WTC11 (cell line): ENCODE results near the gene STK17A. TPM values are rescaled to one million over a fixed set of nuclear protein-coding genes. Genes with fewer than 3 reads are reported as not detected.

ENCODE experiments used
- ATAC-seq: fragments of 200-7000 bp; cut with Tn5 transposase; 2 replicates; pipeline ENCODE4 v1.10.0; 2021; ENCODE audit warnings: mild to moderate bottlenecking, moderate library complexity
- CTCF ChIA-PET: fragments of 300-600 bp; sonication (Branson Sonifier 250); formaldehyde crosslinking; loops from one replicate; lab custom pipeline; 2021; ENCODE audit warnings: antibody characterized with exemption; lab: Charles Lee
- POLR2A ChIA-PET: fragments of 350-600 bp; sonication (Branson Sonifier 250); formaldehyde crosslinking; loops from one replicate; lab custom pipeline; 2021; ENCODE audit warnings: antibody characterized with exemption; lab: Charles Lee
- DNase-seq: peaks from one replicate; pipeline ENCODE4 v3.0.0; 2021; ENCODE audit warnings: low spot score
- H3K27ac Mint-ChIP-seq: 2 replicates; pipeline ENCODE4 v1.8.0; 2021; ENCODE audit warnings: mixed read lengths
- H3K27me3 Mint-ChIP-seq: 2 replicates; pipeline ENCODE4 v1.8.0; 2021; ENCODE audit warnings: low read depth, mild to moderate bottlenecking, moderate library complexity, mixed read lengths
- H3K36me3 Mint-ChIP-seq: 2 replicates; pipeline ENCODE4 v1.8.0; 2021; ENCODE audit warnings: mixed read lengths
- H3K4me1 Mint-ChIP-seq: 2 replicates; pipeline ENCODE4 v1.8.0; 2022; ENCODE audit warnings: mixed read lengths
- H3K4me3 Mint-ChIP-seq: 2 replicates; pipeline ENCODE4 v1.8.0; 2021; ENCODE audit warnings: mild to moderate bottlenecking, moderate library complexity, mixed read lengths
- H3K9me3 Mint-ChIP-seq: 2 replicates; pipeline ENCODE4 v1.8.0; 2021; ENCODE audit warnings: mixed read lengths
- CBFB ChIP-seq: sonication (generic); formaldehyde crosslinking; IDR thresholded peaks from 2 replicates; pipeline ENCODE4 v1.8.1; 2022; ENCODE audit warnings: mild to moderate bottlenecking, low read depth, missing genetic modification reagents
- CTCF ChIP-seq: fragments of 200-600 bp; IDR thresholded peaks from 2 replicates; pipeline ENCODE4 v1.8.0; 2022; ENCODE audit warnings: antibody characterized with exemption
- ERG ChIP-seq: fragments of 250-450 bp; sonication (Bioruptor Pico); IDR thresholded peaks from 2 replicates; pipeline ENCODE4 v1.8.0; 2021; ENCODE audit warnings: mild to moderate bottlenecking
- FOXP1 ChIP-seq: sonication (generic); formaldehyde crosslinking; IDR thresholded peaks from 2 replicates; pipeline ENCODE4 v1.8.0; 2022; ENCODE audit warnings: missing genetic modification reagents, mild to moderate bottlenecking, moderate library complexity, borderline replicate concordance
- HMGA2 ChIP-seq: fragments of 250-450 bp; sonication (Bioruptor Pico); IDR thresholded peaks from 2 replicates; pipeline ENCODE4 v1.4.0; 2021; ENCODE audit warnings: mild to moderate bottlenecking, moderate library complexity
- RELA ChIP-seq: sonication (generic); formaldehyde crosslinking; IDR thresholded peaks from 2 replicates; pipeline ENCODE4 v1.8.1; 2022; ENCODE audit warnings: missing genetic modification reagents, mild to moderate bottlenecking, borderline replicate concordance
- TEAD1 ChIP-seq: sonication (generic); formaldehyde crosslinking; IDR thresholded peaks from 2 replicates; pipeline ENCODE4 v1.8.0; 2022; ENCODE audit warnings: mild to moderate bottlenecking, missing genetic modification reagents
- ZNF138 ChIP-seq: sonication (generic); formaldehyde crosslinking; conservative IDR thresholded peaks from 2 replicates; pipeline ENCODE4 v1.8.1; 2022; ENCODE audit warnings: mild to moderate bottlenecking, moderate library complexity, missing genetic modification reagents
- ZNF425 ChIP-seq: fragments of 250-450 bp; sonication (Bioruptor Pico); conservative IDR thresholded peaks from 2 replicates; pipeline ENCODE4 v1.9.0; 2021; ENCODE audit warnings: mild to moderate bottlenecking
- total RNA-seq: library from RNA; stranded (reverse); gene quantifications from 3 replicates; pipeline ENCODE4 v1.2.3, GENCODE V29; 2021
- TF ChIP-seq, protein P1 (sequence below): sonication (generic); formaldehyde crosslinking; IDR thresholded peaks from 2 replicates; pipeline ENCODE4 v1.8.1; 2022; ENCODE audit warnings: low read depth, mild to moderate bottlenecking, moderate library complexity, missing genetic modification reagents, borderline replicate concordance
- TF ChIP-seq, protein P2 (sequence below): sonication (generic); formaldehyde crosslinking; IDR thresholded peaks from 2 replicates; pipeline ENCODE4 v1.8.1; 2022; ENCODE audit warnings: mild to moderate bottlenecking, missing genetic modification reagents, moderate library complexity, borderline replicate concordance
- TF ChIP-seq, protein P3 (sequence below): sonication (generic); formaldehyde crosslinking; IDR thresholded peaks from 2 replicates; pipeline ENCODE4 v1.8.0; 2022; ENCODE audit warnings: missing genetic modification reagents

The STK17A gene
- total RNA-seq, 1 experiment from 2014 or later, result 17.6 TPM

DNA sequence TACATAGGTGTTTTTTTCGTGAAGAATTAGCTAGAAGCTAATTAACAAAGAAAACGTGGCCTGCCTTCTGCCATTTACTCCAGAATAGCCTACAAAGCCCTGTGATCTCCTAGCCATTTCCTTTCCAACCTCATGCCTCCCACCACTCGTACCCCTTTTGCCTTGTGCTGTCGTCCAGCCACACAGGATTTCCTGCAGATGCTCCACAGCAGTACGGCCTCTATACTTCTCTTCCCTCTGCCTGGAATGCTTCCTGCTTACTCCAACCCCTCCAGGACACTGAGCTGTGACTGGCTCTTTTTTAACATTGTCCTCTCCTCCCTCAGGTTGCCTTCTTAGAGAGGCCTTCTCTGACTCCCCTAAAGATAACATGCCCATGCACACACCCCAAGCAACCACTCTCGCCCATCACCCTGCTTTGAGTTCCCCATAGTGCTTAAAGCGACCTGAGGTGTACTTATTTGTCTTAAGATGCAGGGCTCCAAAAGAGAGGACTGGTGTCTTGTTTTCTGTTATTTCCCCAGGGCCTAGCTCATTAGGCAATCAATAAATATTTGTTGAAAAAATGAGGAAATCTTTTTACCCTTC lies 32.7 kb downstream of the STK17A start (continued):
- TF ChIP-seq ZNF425 (CRISPR knock-in tag) (no peak), ERG (CRISPR knock-in tag) (no peak)
- TF ChIP-seq, protein P1, sequence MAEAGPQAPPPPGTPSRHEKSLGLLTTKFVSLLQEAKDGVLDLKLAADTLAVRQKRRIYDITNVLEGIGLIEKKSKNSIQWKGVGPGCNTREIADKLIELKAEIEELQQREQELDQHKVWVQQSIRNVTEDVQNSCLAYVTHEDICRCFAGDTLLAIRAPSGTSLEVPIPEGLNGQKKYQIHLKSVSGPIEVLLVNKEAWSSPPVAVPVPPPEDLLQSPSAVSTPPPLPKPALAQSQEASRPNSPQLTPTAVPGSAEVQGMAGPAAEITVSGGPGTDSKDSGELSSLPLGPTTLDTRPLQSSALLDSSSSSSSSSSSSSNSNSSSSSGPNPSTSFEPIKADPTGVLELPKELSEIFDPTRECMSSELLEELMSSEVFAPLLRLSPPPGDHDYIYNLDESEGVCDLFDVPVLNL, result no peak
- TF ChIP-seq, protein P2, sequence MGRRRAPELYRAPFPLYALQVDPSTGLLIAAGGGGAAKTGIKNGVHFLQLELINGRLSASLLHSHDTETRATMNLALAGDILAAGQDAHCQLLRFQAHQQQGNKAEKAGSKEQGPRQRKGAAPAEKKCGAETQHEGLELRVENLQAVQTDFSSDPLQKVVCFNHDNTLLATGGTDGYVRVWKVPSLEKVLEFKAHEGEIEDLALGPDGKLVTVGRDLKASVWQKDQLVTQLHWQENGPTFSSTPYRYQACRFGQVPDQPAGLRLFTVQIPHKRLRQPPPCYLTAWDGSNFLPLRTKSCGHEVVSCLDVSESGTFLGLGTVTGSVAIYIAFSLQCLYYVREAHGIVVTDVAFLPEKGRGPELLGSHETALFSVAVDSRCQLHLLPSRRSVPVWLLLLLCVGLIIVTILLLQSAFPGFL (CRISPR knock-in tag), result no peak

- TF ChIP-seq CBFB (CRISPR knock-in tag) (no peak), ZNF138 (CRISPR knock-in tag) (no peak), TEAD1 (CRISPR knock-in tag) (no peak), FOXP1 (CRISPR knock-in tag) (no peak)
- Mint-ChIP-seq H3K4me1 (peaks cover 4% of the 10 kb centered on the region; the same call in 1 of the 2 replicates), H3K27me3 (no peaks in the 10 kb centered on the region), H3K36me3 (peaks cover 9% of the 10 kb centered on the region; the same call in 1 of the 2 replicates), H3K4me3 (no peak overlapping the region), H3K9me3 (no peaks in the 10 kb centered on the region), H3K27ac (no peak overlapping the region)
- CTCF ChIA-PET, result interaction anchor here (0.6 to 4.0 kb wide), 3 partner anchors 34 to 296 kb away, joined by 3 to 18 read pairs (median 3); partner anchors contain the start of gene STK17A
- POLR2A ChIA-PET, result no interaction called here
- ATAC-seq, result no peak
- DNase-seq, result no peak
These were observed 34.1 kb downstream of the STK17A start for GRCh38 chr7:43616977-43617376.

GRCh38 chr7:43618073-43618472 lies 35.2 kb downstream of the STK17A start:
- peaks cover 12% of the 10 kb centered on the region for H3K4me1 Mint-ChIP-seq
- H3K9me3 Mint-ChIP-seq, result no peaks in the 10 kb centered on the region
- no peak for TF ChIP-seq HMGA2 (CRISPR knock-in tag)
- TF ChIP-seq RELA, result no peak
- TF ChIP-seq, protein P3, sequence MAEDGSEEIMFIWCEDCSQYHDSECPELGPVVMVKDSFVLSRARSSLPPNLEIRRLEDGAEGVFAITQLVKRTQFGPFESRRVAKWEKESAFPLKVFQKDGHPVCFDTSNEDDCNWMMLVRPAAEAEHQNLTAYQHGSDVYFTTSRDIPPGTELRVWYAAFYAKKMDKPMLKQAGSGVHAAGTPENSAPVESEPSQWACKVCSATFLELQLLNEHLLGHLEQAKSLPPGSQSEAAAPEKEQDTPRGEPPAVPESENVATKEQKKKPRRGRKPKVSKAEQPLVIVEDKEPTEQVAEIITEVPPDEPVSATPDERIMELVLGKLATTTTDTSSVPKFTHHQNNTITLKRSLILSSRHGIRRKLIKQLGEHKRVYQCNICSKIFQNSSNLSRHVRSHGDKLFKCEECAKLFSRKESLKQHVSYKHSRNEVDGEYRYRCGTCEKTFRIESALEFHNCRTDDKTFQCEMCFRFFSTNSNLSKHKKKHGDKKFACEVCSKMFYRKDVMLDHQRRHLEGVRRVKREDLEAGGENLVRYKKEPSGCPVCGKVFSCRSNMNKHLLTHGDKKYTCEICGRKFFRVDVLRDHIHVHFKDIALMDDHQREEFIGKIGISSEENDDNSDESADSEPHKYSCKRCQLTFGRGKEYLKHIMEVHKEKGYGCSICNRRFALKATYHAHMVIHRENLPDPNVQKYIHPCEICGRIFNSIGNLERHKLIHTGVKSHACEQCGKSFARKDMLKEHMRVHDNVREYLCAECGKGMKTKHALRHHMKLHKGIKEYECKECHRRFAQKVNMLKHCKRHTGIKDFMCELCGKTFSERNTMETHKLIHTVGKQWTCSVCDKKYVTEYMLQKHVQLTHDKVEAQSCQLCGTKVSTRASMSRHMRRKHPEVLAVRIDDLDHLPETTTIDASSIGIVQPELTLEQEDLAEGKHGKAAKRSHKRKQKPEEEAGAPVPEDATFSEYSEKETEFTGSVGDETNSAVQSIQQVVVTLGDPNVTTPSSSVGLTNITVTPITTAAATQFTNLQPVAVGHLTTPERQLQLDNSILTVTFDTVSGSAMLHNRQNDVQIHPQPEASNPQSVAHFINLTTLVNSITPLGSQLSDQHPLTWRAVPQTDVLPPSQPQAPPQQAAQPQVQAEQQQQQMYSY (CRISPR knock-in tag), result no peak
- TF ChIP-seq TEAD1 (CRISPR knock-in tag), result no peak
- no peak for TF ChIP-seq CTCF
- TF ChIP-seq, protein P2 (CRISPR knock-in tag), result no peak
- DNase-seq, result no peak
- POLR2A ChIA-PET, result no interaction called here
- H3K36me3 Mint-ChIP-seq, result peaks cover 7% of the 10 kb centered on the region; the same call in 1 of the 2 replicates
- CTCF ChIA-PET, result interaction anchor here (4.0 kb wide), 1 partner anchor 35 kb away, joined by 18 read pairs; the partner anchor contains the start of gene STK17A
- H3K4me3 Mint-ChIP-seq, result no peak overlapping the region
- no peak overlapping the region for H3K27ac Mint-ChIP-seq
- no peaks in the 10 kb centered on the region for H3K27me3 Mint-ChIP-seq
- peak; percentile 18; the same call in 1 of the 2 replicates for ATAC-seq
